D341Med (cell line): ENCODE data around the gene MRRF.

Source experiments
- DNase-seq: peaks from one replicate; pipeline ENCODE4 v3.0.0; 2012; ENCODE audit warnings: low spot score

Gene MRRF, protein sequence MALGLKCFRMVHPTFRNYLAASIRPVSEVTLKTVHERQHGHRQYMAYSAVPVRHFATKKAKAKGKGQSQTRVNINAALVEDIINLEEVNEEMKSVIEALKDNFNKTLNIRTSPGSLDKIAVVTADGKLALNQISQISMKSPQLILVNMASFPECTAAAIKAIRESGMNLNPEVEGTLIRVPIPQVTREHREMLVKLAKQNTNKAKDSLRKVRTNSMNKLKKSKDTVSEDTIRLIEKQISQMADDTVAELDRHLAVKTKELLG

DNA sequence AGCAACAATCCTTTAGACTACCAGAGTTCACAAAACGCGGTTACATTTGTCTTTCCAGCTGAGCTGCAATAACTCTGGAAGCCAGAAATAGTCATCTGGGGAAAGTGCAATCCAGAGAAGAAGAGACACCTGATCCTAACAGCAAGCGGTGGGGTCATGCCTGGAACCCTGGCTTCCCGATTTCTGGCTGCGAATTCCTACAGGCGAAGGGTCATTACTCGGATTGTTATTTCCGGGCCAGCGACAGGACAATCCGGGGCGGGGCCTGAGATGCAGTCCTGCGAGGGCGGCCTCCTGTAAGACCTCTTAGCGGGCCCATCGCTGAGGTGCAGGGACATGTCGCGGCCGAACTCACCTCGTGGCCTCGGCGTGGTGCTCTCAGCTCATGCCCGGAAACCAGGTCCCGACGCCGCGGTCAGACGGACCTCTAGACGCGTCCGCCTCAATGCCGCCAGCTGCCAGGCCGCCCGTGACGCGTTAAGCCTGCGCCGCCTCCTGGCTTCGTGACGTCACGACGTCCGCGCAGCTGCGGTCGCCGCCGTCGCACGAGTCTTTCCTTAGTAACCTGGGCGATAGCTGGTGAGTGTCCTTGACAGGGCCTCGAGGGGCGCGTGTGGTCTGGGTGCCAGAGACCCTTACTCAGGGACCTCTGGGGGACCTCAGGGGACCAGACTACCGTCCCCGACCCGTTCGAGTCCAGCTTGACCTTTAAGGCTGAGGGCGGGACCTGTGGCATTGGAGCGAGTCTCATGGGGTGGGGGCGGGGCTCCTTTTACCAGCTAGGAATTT, at the start of gene MRRF, which contains the start of gene RBM18:
Gene MRRF, plus strand, starts transcription at position 523 of the 789 bp plus-strand sequence. CDS start 6,010 bp downstream, outside the sequence.
Gene RBM18, minus strand, starts transcription at position 481 of the 789 bp plus-strand sequence. CDS start 3,348 bp downstream, outside the sequence.
- DNase-seq: peak; percentile 96

GRCh38 chr9:122215663-122216062, 49.0 kb upstream of the MRRF start:
- DNase-seq: no peak

GRCh38 chr9:122216138-122216797, 48.4 kb upstream of the MRRF start:
- DNase-seq: no peak

DNA sequence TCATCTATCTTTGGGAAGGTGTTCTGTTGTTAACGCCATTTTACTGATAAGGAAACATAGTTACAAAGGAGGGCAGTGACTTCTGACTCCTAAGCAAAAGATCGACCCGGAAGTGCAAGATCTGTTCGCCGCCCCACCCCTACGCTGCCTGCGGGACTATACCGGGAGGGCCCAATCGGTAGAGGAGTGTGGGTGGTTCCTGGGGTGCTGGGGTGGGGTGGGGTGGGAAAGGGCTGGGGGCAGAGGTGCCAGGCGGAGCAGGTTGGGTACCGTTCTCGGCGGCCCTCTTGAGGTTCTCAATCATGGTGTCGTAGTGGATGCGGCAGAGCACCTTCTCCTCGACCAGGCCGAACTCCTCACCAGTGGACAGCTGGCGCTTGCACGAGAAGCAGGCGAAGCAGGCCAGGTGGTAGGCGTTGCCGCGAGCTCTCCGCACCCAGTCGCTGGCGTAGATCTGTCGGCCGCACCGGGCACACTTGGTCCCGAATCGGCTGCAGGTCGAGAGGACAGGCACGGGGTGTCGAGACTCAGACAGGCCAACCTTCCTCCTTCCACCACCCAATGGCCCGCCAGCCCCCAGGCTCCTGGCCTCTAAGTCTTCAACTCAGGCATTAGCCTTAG, 47.8 kb upstream of the MRRF start:
- no peak for DNase-seq

- DNase-seq: peak; percentile 3
Measured at GRCh38 chr9:122217640-122218039, 47.0 kb upstream of the MRRF start.

DNA sequence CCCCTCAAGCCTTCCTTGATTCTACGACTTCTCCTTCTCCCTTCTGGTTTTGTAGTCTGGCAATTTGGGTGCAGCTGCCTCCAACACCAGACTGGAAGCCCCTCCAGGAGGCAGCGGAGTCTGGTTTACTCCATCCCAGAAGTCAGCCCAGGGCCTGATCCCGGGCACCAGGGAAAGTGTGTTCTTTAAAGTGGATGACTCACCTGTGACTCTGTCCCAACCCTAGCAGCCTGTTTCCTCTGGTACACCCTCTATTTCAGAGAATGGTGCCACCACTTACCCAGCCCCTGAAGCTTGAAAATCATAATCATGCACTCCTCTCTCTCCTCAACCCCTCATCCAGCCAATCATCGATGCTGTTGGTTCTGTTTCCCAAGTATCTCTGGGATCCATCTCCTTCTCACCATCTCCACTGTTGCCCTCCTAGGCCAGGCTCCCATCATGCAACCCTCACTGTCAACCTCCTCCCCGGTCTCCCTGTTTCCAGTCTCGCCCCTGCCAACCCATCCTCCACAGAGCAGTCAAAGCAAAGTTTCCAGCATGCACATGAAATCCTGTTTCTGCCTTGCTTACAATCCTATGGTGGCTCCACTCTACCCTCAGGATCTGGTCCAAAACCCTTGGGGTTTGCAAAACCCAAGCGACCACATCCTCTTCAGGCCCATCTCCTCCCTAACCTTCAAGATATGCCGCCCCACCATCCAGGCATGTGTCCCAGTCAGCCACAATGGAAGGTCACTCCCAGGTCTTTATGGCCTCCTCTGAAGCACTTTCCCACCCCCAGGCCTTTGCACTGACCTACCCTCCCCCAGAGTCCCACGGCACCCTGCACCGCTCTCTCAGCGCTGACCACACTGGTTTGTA, 46.4 kb upstream of the MRRF start:
- peak; percentile 17 for DNase-seq

GRCh38 chr9:122218935-122219855, 45.5 kb upstream of the MRRF start:
- DNase-seq: peak; percentile 42

DNA sequence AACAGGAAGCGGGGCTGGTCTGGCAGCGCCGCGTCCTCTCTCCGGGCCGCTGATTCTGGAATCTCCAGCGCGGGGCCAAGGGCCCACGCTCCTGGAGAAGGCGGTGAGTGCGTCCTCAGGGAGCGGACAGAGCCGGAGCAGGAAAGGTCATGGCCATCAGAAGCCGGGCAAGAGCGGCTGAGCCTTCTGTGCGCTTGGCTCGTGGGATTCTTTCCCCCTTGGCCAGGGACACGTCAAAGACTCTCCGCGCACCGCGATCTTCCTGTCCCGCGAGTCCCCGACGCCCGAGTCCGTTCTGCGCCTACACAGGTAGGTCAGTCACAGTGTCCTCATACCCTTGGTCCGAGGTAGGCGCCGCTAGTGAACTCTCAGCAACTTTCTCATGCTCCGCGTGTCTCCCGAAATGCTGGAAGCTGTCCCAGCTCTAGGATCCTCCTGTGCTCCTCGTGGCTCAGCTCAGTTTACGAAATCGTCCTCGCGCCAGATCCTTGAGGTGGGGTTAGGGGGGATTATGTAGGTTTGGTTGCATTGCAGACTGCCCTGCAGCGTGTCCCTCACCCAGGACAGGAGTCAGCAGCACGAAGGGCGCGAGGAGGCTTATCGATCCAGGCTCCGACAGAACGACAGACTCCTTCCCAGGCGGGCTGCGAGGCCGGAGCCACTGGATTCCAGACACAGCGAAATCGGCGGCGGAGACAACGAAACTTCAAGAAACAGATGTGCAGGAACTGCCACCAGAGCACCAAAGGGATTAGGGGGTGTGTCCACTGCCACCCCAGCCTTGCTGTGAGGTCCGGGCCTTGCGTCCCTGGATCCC, 44.6 kb upstream of the MRRF start:
- peak; percentile 60 for DNase-seq

GRCh38 chr9:122220673-122221182, 44.0 kb upstream of the MRRF start:
- DNase-seq: peak; percentile 12

DNA sequence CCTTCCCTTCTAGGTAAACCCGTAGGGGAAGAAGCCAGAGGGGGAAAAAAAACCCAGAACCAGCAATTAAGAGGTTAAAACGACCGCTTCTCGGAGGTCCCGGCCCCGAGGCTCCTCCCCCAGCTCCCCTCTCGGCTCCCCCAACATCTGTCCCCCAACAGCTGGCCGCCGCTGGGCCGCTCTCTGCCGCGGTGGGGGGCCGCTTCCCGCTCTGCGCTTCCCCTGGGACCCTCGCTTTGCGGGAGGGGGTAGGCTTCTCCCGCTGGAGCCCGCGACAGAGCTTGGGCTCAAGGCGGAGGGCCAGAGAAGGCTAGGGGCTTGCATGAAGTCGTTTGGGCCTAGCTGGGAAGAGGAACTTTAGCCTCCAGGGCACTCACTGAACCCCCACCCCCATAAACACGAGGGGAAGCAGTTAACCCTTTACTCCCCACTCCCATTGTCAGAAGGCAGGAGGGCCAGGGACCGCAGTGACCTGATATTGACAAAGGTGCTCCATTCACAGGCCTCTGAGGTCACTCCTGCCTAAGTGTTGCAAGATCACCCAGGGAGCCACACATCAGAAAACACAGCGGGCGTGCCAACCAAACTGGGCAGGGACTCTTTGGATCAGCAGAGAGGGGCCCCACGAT, 43.4 kb upstream of the MRRF start:
- DNase-seq: peak; percentile 66

DNA sequence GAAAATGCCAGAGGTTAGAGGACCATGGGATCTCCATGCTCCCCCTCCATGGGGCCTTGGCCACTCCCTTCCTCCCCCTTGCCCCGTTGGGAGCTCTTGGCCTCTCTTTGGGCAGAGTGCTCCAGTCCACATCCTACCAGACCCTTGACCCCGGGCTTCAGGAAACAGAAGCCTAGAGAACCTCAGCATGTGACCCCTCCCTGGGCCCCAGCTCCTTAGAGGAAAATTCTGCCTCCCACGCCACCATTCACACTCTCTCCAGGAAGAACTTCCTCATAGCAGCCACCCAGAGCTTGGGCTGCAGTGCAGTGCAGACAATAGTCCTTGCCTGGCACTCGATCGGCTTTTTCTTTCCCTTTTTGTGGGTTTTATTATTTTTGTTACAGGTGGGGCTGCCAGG, 41.9 kb upstream of the MRRF start:
- peak; percentile 18 for DNase-seq

- DNase-seq: peak; percentile 8
Measured at GRCh38 chr9:122223435-122223834, 41.2 kb upstream of the MRRF start.

DNA sequence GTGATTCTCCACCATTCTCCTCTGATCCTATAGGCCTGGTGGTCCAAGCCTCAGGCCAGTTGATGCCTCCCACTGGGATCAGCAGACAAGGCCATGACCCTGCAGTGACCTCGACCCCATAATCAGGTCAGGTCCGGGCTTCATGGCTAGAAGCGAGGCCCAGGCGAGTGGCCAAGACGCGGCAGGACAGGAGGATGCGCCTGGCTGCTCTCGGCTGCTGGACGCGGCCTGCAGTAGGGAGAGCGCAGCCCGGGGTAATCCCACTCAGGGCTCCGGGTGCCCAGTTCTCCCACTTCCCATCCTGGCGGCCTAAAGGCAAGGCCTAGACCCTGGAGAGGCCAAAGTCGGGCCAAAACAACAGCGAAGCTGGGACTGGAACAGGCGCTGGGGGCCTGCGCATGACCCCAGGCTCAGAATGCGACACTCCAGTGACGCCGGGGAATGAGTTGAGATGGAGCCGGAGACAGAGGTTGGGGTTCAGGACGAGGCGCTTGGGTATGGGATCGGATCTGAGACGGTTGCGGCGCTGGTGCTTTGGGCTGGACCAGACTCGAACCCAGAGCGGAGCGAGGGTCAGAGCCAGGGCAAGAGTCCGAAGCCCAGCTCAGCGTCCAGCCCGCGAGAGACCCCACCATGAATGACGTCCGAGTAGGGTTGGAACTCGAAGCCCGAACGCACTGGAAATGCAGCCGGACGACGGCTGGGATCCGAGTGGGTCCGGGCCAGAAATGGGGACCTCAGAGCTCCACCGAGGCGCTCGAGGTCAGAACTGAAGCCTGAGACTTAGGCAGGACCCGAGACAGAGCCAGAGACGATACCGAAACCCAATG, 39.2 kb upstream of the MRRF start:
- DNase-seq: no peak

GRCh38 chr9:122226142-122226757, 38.4 kb upstream of the MRRF start:
- peak; percentile 42 for DNase-seq

GRCh38 chr9:122226758-122227574, 37.7 kb upstream of the MRRF start:
- DNase-seq: no peak

DNA sequence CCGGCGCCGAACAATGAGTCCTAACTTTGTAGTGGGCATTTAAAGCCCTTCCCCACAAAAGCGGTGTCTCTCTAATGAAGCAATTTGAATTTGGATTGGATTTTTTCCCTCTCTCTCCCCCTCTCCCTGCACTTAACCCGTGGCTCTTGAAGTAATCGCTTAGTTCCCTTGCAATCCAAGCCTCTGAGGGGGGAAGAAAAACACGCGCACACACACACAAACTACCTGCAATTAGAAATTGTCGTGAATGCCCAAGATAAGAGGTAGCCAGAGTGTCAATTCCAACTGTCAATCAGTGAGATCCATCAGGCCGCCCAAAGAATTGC, 37.1 kb upstream of the MRRF start:
- no peak for DNase-seq

DNA sequence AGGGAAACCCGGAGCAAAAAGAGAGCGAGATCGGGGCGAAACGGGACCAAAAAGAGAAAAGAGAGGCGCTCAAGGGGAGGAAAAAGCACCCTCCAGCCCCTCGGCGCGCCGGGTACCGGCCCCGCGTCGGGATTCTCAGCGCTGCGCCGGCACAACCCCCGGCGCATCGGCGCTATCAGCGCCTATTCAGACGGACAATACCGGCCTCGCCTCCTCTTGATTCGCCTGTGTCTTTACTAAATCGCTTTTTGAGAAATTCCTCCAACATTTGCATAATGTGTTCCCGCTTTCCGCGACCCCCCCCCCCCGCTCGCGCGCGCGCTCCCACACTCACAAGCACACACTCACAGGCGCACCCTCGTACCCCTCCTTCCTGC, 36.5 kb upstream of the MRRF start:
- DNase-seq: peak; percentile 73
